ENCODE data around the gene CLPSL1. TPM values are rescaled to one million over a fixed set of nuclear protein-coding genes. Genes with fewer than 3 reads are reported as not detected.

CLPSL1 gene
- total and polyA plus RNA-seq, 2 of the 4 experiments (the other 2 are of a cell fraction) = not detected

GRCh38 chr6:35735452-35735851, 45.4 kb upstream of the CLPSL1 start:
- intact Hi-C loops (cut with micrococcal nuclease) (no loop called here), dilution Hi-C loops (cut with HindIII; ENCODE audit: low sequenced_read_pairs, unreplicated experiment) (no loop called here), in situ Hi-C loops (cut with MboI; ENCODE audit: low sequenced_read_pairs) (loop anchor here (5.0 to 25.0 kb wide), 3 partner anchors 153 to 423 kb away; no protein-coding TSS in a partner anchor)
- POLR2A ChIA-PET (ENCODE audit: unreplicated experiment) = no interaction called here
- no CpG with 5 or more reads among the region's 3 CpGs for WGBS, 2 experiments (ENCODE audit: extremely low coverage in 2 of 2, insufficient read length in 1 of 2)
- no peak overlapping the region for H4K91ac ChIP-seq (ENCODE audit: insufficient read depth, low read depth, low read length)
- H3K27me3 ChIP-seq (ENCODE audit: control insufficient read depth, insufficient read depth, low read length) = no peaks in the 10 kb centered on the region
- H4K5ac ChIP-seq (ENCODE audit: low read depth, low read length) = no peak overlapping the region
- no peak overlapping the region for H3K56ac ChIP-seq (ENCODE audit: extremely low read depth, insufficient read depth, low read length)
- no peak overlapping the region for H3K14ac ChIP-seq (replicated peaks; ENCODE audit: low read depth, low read length)
- H2AFZ ChIP-seq (replicated peaks; ENCODE audit: low read length, poor library complexity) = peak overlapping the region; percentile 48
- H4K8ac ChIP-seq (ENCODE audit: low read depth in 2 of 2, low read length in 2 of 2) = no peak overlapping the region
- no peak for DNase-seq
- no peak overlapping the region for H3K4ac ChIP-seq (ENCODE audit: low read depth, low read length)
- H3K4me1 ChIP-seq (ENCODE audit: control insufficient read depth, insufficient read depth, low read length) = no peaks in the 10 kb centered on the region
- H2BK20ac ChIP-seq (ENCODE audit: low read depth, low read length) = no peak overlapping the region
- no peak overlapping the region for H2BK120ac ChIP-seq (ENCODE audit: low read depth, low read length)
- no peak overlapping the region for H3K4me2 ChIP-seq (ENCODE audit: low read depth, low read length)
- no peak overlapping the region for H2AK9ac ChIP-seq (replicated peaks; ENCODE audit: low read depth, low read length, poor library complexity)
- no peak for TF ChIP-seq FOS (IDR thresholded peaks at IDR 0.05; ENCODE audit: low read depth, low read length)
- no peak for TF ChIP-seq ELK1 (IDR thresholded peaks at IDR 0.05; ENCODE audit: borderline replicate concordance, low read depth, low read length)
- no peak for TF ChIP-seq CHD1 (IDR thresholded peaks at IDR 0.05; ENCODE audit: low read depth, low read length)
- TF ChIP-seq SMC3 (IDR thresholded peaks at IDR 0.05; ENCODE audit: low read depth, low read length) = no peak
- TF ChIP-seq MAZ (IDR thresholded peaks at IDR 0.05; ENCODE audit: borderline replicate concordance, low read depth, low read length) = no peak
- TF ChIP-seq CTCF (conservative IDR thresholded peaks at IDR 0.05; ENCODE audit: low read depth, low read length) = no peak
- no peak for TF ChIP-seq MAFK (IDR thresholded peaks at IDR 0.05; ENCODE audit: low read depth, low read length)
- no peak for TF ChIP-seq POLR2A (IDR thresholded peaks at IDR 0.05; ENCODE audit: low read depth, low read length)
- no peak for TF ChIP-seq RCOR1 (IDR thresholded peaks at IDR 0.05; ENCODE audit: insufficient replicate concordance, low read length)
- H3K4me3 ChIP-seq (ENCODE audit: insufficient read depth, low read depth, low read length) = no peak overlapping the region
- no peak overlapping the region for H3K9ac ChIP-seq (ENCODE audit: low read depth, low read length)
- BruUV-seq (replicated peaks) = no TSS peak
- no peak overlapping the region for H2BK15ac ChIP-seq (ENCODE audit: low read depth, low read length)
- no peak overlapping the region for H3K27ac ChIP-seq (ENCODE audit: insufficient read depth, low read length)
- no peak overlapping the region for H2AK5ac ChIP-seq (ENCODE audit: low read depth, low read length)
- H2BK5ac ChIP-seq (ENCODE audit: low read depth, low read length, poor library complexity, severe bottlenecking) = no peak overlapping the region
- H3K9me1 ChIP-seq (ENCODE audit: insufficient read depth, low read length) = peaks cover 2% of the 10 kb centered on the region; the same call in 1 of the 2 replicates
- H3K36me3 ChIP-seq (ENCODE audit: control insufficient read depth, insufficient read depth, low read length) = no peaks in the 10 kb centered on the region
- no peaks in the 10 kb centered on the region for H3K79me1 ChIP-seq (ENCODE audit: low read depth in 1 of 2, low read length in 2 of 2)
- H4K20me1 ChIP-seq (ENCODE audit: insufficient read depth, low read length) = no peaks in the 10 kb centered on the region
- CTCF ChIA-PET = interaction anchor here (1.3 to 1.8 kb wide), 2 partner anchors 111 to 148 kb away, joined by 5 to 8 read pairs; no protein-coding TSS in a partner anchor
- H3K9me3 ChIP-seq (ENCODE audit: control insufficient read depth, insufficient read depth, low read length) = no peaks in the 10 kb centered on the region
- no peak overlapping the region for H3K23ac ChIP-seq (ENCODE audit: low read depth, low read length)
- H3K18ac ChIP-seq (ENCODE audit: low read depth, low read length) = no peak overlapping the region
- no peak for ATAC-seq (ENCODE audit: low read depth)
